ENCODE results near the gene SLC6A2.

DNA sequence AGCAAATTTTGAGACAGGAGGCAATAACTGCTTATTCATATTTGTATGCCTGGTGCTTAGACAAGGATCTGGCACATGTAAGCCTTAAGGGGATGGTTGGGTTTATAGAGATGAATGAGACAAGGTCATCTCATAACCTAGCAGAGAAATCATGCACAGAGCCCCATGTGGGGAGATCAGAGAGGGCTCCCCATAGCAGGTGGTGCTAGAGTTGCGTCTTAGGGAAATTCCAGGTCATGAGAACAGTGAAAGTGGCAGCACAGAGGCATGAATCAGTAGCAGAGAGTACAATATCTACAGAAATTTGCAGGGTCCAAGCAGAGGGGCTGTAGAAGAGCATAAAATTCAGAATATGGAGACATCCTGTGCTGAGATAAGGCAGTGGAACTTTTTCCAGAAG, 57.3 kb downstream of the SLC6A2 start:
- TF ChIP-seq, protein P1, sequence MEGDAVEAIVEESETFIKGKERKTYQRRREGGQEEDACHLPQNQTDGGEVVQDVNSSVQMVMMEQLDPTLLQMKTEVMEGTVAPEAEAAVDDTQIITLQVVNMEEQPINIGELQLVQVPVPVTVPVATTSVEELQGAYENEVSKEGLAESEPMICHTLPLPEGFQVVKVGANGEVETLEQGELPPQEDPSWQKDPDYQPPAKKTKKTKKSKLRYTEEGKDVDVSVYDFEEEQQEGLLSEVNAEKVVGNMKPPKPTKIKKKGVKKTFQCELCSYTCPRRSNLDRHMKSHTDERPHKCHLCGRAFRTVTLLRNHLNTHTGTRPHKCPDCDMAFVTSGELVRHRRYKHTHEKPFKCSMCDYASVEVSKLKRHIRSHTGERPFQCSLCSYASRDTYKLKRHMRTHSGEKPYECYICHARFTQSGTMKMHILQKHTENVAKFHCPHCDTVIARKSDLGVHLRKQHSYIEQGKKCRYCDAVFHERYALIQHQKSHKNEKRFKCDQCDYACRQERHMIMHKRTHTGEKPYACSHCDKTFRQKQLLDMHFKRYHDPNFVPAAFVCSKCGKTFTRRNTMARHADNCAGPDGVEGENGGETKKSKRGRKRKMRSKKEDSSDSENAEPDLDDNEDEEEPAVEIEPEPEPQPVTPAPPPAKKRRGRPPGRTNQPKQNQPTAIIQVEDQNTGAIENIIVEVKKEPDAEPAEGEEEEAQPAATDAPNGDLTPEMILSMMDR (IDR thresholded peaks at IDR 0.05; ENCODE audit: low read length), result no peak
- no peak for TF ChIP-seq EZH2phosphoT487 (IDR thresholded peaks at IDR 0.05; ENCODE audit: low read length)
- TF ChIP-seq EZH2 (optimal IDR thresholded peaks at IDR 0.05; ENCODE audit: low read depth, low read length), result no peak
